GM19372 (cell line): ENCODE measurements around the gene PRDM1.

Experiments
- ATAC-seq: cut with Tn5 transposase; IDR thresholded peaks from one replicate; pipeline ENCODE4 v1.9.1; 2021; ENCODE audit warnings: mild to moderate bottlenecking, low read depth, moderate library complexity; ENCODE audit not compliant: unreplicated experiment

PRDM1 gene

DNA sequence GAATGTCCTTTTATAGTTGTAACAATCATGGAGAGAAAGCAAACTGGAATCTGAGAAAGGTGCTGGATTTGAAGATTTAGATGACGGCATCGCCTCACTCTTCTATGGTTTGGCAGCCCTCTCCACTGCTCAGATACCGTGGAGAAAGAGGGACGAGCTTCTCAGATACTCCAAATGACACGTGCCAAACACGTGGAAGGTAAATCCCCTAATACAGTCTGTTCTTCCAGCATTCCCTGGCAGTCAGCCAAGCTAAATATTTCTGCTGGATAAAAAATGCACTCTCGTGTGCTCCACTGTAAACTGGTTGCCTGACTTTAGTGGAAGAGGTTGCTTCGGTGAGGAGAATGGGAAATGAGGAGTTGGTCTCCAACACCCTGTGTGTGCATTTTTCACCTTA lies 16.7 kb upstream of the PRDM1 start:
- ATAC-seq = no peak

GRCh38 chr6:106070636-106071035 lies 15.5 kb upstream of the PRDM1 start:
- no peak for ATAC-seq

- no peak for ATAC-seq
Measured at GRCh38 chr6:106072501-106073090, 13.5 kb upstream of the PRDM1 start.

DNA sequence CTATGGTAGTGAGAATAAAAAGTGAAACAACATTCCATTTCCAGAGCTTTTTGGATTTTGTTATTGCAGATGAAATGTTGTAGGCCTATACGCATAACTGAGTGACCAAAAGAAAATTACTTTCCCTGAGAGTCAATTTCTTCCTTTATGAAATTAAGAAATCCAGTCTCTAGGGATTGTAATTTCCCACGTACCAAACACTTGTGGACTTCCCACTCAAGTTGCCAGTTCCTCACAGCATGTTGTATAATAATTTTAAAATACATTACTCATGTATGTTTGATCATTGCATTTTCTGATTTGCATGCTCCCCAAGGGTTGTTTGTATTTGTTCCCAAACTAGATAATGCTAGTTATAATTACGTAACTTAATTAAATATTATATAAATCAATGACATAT lies 12.0 kb upstream of the PRDM1 start:
- no peak for ATAC-seq

DNA sequence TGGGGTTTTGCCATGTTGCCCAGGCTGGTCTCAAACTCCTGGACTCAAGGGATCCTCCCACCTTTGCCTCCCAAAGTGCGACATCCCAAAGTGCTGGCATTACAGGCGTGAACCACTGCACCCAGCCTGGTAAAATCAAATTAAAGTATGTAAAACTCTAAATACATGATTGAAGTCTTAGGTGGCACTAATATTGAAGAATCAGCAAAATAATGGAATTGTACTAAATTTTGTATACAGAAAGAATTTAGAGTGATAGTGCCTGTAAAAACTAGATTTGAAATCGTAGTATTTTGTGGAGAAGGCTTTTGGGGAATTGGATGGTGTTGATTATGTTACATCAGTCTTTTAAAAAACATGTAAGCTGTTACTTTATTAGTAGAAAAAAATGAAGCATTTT lies 10.0 kb upstream of the PRDM1 start:
- ATAC-seq = no peak

- ATAC-seq = no peak
Measured at GRCh38 chr6:106077170-106077569, 9.0 kb upstream of the PRDM1 start.

GRCh38 chr6:106077881-106078280 lies 8.3 kb upstream of the PRDM1 start:
- ATAC-seq = no peak

DNA sequence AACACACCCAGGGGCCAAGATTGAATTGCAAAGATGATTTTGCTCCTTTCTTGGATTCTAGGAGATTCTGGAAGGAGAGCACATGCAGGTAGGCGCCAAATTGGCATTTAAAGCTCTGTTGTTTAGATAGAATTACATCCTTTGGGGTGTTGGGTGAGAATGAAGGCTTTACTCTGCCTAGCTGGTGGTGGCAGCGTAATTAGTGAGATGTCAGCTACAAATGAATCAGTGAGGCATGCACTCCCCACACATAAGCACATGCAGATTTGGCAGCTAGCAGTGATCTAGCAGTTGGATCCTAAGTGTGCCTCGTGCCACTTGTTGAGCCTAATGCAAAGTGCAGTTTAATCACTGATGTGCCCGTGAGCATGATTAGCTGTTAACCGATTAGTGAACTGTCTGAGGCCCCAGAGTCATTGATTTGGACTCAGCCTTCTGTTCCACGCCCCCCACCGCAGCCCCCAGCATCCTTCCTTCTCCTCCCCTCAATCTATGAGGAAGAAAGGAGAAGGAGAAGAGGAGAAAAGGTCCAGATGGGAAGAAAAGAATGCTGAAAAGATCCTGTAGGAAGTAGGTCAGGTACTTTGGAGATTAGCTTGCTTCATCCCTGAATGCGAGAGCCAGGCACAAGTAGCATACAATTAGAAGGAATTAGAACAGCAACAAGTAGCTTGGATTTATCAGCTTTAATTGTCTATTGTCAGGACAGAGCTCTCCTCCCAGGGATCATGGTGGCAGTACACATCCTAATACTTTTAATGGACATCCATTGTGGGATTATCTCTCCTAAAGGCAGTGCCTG lies 6.0 kb upstream of the PRDM1 start:
- no peak for ATAC-seq

DNA sequence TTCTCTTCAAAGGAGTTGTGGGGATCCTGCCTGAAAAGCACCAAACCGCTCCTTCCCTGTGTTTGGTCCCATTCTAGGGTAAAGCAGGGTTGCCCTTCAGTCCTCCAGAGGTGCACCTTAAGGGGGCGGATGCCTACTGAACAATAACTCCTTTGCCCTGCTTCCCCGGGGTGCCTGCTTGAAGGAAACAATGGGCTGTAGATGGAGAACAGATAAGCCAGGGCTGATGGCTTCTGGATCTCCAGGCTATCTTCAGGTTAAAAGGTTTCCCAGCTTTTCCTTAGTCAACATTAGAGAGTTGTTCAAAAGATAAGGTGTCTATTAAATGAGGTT lies 5.4 kb upstream of the PRDM1 start:
- ATAC-seq = no peak

DNA sequence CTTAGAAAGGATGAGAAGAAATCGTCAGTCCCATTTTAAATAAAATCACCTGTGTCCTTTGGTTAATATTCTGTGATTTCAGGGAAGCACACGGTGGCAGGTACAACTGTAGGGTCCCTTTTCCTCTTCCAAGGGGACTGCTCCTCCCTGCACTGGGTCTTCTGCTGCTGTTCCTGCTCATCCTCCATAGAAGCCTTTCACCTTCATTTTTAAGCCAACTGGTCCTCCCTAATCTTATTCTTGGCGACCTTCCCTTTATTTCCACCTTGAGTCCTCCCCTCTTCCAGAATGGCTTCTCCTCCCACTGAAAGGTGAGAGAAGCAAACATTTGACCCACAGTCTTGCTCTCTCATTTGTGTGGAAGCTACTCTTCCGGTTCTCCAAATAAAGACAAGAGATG lies 4.4 kb upstream of the PRDM1 start:
- ATAC-seq = no peak

DNA sequence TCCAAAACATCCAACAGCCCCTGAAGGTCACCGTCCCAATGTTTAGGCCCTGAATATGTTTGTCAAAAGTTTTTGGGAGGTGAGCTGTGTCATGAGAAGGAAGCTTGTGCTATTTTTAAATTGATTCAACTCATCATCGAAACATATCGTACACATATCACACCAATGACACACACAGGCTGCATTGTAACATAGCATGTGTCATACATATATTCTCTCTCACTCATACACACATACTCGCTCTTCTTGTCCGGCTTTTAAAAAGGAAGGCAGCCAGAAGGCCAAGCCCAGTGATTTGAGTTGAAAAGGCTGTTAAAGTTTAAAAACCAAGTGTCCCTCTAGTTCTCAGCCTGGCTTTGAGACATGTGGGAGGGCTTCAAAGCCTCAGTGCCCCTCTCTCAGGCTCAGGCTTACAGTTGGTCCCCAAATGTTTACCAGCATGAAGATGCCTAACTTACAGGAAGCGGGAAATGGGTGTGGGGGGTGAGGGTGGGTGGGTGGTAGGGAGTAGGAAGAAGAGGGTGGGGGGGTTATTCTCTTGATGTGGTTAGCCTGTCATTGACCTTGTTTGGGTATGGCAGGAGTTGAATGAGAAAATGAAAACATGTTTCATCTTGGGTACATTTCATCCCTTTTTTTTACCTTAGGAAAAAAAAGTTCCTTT lies 3.3 kb upstream of the PRDM1 start:
- ATAC-seq = no peak

- ATAC-seq = no peak
Measured at GRCh38 chr6:106083618-106084017, 2.5 kb upstream of the PRDM1 start.

GRCh38 chr6:106084106-106084988 lies 1.8 kb upstream of the PRDM1 start:
- ATAC-seq = peak; percentile 60

GRCh38 chr6:106084989-106085691 lies 996 bp upstream of the PRDM1 start:
- no peak for ATAC-seq

DNA sequence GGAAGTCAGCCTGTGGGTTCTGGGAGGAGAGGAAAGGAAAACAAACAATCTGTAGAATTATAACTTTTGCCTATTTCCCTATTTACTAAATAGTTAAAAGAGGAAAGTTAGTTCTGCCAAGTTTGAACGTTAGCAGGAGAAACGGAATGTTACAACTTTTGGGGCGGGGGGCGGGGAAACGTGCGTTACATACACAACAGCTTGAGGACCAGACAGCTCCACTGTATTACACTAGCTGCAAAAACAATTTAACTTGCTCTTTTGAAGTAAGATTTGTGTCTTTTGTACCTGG lies 498 bp upstream of the PRDM1 start:
- peak; percentile 2 for ATAC-seq

- ATAC-seq = no peak
Measured at GRCh38 chr6:106086814-106087175, 659 bp downstream of the PRDM1 start.

DNA sequence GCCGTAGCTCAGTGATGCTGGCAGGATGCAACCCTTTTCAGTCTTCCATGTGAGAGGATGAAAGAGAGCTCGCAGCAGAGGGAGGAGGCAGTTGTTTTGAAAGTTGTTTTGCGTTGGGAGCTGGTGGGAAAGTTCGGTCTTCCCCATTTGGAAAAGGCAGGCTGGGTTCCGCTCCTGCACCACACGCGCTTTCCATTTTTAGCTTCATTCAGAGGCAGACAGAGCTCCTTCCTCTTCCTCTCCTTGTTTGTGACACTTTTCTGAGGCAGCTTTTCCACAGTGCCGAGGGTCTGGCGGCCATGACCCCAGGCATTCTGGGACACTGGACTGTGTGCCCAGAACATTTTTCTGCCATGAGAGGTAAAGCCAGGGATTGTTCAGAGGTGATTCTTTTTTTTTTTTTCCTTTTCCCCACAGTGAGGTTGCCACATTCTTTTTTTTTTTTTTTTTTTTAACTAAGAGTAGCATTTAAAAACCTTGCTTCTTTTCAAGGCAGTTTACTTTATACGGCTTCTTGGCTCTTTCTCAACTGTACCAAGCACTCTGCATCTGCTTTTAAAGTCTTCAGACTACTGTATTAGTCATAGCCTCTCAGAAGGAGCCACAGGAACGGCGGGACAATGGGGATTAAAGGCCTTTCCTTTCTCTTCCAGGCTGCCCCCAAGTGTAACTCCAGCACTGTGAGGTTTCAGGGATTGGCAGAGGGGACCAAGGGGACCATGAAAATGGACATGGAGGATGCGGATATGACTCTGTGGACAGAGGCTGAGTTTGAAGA lies 1.6 kb downstream of the PRDM1 start:
- ATAC-seq = no peak

DNA sequence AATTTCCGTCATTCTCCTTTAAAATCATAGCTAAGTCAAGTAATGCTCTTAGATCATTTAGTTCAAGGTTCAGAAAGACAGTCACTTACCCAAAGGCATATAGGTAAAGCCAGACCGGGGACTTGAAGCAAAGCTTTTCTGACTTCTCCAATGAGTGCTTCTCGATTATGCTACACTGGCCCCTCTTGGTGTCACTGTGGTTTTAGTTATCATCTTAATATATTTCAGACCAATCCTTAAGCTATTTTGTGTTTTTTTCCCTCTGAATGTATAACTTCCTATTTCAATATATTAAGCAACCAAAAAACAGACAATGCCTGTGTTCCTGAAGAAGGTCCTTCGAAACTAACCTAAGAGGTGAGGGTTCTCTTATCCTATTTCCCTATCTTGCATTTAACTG lies 3.9 kb downstream of the PRDM1 start:
- ATAC-seq = no peak

DNA sequence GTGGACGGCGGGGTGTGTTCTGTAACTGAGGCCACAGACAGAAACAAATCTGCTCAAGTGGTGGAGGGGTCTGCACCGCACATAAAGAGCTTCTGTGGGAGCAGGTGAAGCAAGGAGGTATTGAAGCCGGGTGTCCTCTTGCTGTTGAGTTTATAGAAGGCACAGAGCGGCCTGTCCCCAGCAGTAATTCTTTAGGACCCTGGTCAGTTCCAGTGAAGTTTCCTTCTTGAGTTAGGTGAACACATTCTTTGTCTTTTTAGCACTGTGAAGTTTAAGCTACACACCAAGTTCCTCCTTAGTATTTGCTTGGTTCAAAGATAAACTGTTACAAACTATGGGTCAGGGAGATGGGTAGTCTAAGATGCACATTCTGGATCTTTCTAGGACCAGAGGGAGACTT lies 6.1 kb downstream of the PRDM1 start:
- no peak for ATAC-seq
